ENCODE measurements around the gene ABCB8. TPM values are rescaled to one million over a fixed set of nuclear protein-coding genes. Genes with fewer than 3 reads are reported as not detected.

Gene ABCB8
- total and polyA plus RNA-seq, 9 of the 15 experiments (the other 6 are each of a cell fraction or from before 2014, with no cell fraction given): 7.6 to 106 (median 36.3) TPM

- 0 out of 2 replicates have a peak, but pooled peaks have one; percentile 19 for TF ChIP-seq ZBTB7A (IDR thresholded peaks at IDR 0.05; ENCODE audit: borderline replicate concordance, control insufficient read depth, low read depth, low read length)
- TF ChIP-seq NCOA1 (IDR thresholded peaks at IDR 0.05; ENCODE audit: low read depth): no peak
- 0 out of 2 replicates have a peak, but pooled peaks have one; percentile 0 for TF ChIP-seq MYNN (IDR thresholded peaks at IDR 0.05)
- no peak for TF ChIP-seq MYNN (CRISPR knock-in tag; IDR thresholded peaks at IDR 0.05)
- peak; percentile 17; the same call in 1 of the 2 replicates for TF ChIP-seq AFF4 (CRISPR knock-in tag; IDR thresholded peaks at IDR 0.05)
- TF ChIP-seq POLR2B (IDR thresholded peaks at IDR 0.05; ENCODE audit: low read depth, partially characterized antibody): peak; percentile 34
- no peak for TF ChIP-seq PRPF4 (IDR thresholded peaks at IDR 0.05; ENCODE audit: insufficient read depth, low read depth, low read length, poor library complexity, severe bottlenecking)
- TF ChIP-seq ARID4B (CRISPR knock-in tag; IDR thresholded peaks at IDR 0.05): peak; percentile 41; the same call in 1 of the 2 replicates
- no peak for TF ChIP-seq CTBP1 (IDR thresholded peaks at IDR 0.05; ENCODE audit: borderline replicate concordance)
- TF ChIP-seq ZNF830 (CRISPR knock-in tag; IDR thresholded peaks at IDR 0.05): 0 out of 2 replicates have a peak, but pooled peaks have one; percentile 68
- no peak for TF ChIP-seq CHD2 (IDR thresholded peaks at IDR 0.05; ENCODE audit: low read depth, low read length)
- TF ChIP-seq SIRT6 (IDR thresholded peaks at IDR 0.05; ENCODE audit: low read depth, low read length): no peak
- TF ChIP-seq USF1 (CRISPR knock-in tag; IDR thresholded peaks at IDR 0.05): 0 out of 2 replicates have a peak, but pooled peaks have one; percentile 25
- TF ChIP-seq HDAC1 (IDR thresholded peaks at IDR 0.05): 0 out of 4 replicates have a peak, but pooled peaks of 1 of the 2 experiments have one; percentile 22
These were observed 10.8 kb upstream of the ABCB8 start (continued) for GRCh38 chr7:151017370-151017952.

All from K562 (cell line).